Loucy (cell line): ENCODE results near the gene HADHB.

Experiments
- EZH2phosphoT487 ChIP-seq: fragments of 200-600 bp; IDR thresholded peaks from 2 replicates; pipeline ENCODE4 v1.6.1; 2018; ENCODE audit warnings: antibody characterized with exemption, mild to moderate bottlenecking, moderate library complexity, borderline replicate concordance
- TF ChIP-seq, protein P1 (sequence below): fragments of 200-600 bp; sonication (generic); conservative IDR thresholded peaks from 2 replicates; pipeline ENCODE4 v1.5.1; 2014; ENCODE audit warnings: mild to moderate bottlenecking, antibody characterized with exemption, low read length

DNA sequence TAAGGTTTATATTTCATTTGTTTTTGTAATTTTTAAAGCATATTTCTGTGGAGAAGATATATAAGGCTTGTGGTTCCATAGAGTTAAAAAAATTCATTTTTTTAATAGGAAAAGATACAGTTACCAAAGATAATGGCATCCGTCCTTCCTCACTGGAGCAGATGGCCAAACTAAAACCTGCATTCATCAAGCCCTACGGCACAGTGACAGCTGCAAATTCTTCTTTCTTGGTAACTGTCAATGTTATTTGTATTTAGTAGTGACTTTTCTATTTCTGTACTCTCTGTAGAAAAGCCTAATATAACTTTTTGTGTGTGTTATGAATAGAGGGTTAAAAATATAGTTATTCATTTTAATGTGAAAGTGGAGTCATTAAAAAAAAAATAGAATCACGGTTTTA lies 35.1 kb downstream of the HADHB start:
- TF ChIP-seq, protein P1, sequence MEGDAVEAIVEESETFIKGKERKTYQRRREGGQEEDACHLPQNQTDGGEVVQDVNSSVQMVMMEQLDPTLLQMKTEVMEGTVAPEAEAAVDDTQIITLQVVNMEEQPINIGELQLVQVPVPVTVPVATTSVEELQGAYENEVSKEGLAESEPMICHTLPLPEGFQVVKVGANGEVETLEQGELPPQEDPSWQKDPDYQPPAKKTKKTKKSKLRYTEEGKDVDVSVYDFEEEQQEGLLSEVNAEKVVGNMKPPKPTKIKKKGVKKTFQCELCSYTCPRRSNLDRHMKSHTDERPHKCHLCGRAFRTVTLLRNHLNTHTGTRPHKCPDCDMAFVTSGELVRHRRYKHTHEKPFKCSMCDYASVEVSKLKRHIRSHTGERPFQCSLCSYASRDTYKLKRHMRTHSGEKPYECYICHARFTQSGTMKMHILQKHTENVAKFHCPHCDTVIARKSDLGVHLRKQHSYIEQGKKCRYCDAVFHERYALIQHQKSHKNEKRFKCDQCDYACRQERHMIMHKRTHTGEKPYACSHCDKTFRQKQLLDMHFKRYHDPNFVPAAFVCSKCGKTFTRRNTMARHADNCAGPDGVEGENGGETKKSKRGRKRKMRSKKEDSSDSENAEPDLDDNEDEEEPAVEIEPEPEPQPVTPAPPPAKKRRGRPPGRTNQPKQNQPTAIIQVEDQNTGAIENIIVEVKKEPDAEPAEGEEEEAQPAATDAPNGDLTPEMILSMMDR = no peak
- TF ChIP-seq EZH2phosphoT487 = no peak
